ENCODE measurements around the gene CRYL1.

CRYL1 gene

DNA sequence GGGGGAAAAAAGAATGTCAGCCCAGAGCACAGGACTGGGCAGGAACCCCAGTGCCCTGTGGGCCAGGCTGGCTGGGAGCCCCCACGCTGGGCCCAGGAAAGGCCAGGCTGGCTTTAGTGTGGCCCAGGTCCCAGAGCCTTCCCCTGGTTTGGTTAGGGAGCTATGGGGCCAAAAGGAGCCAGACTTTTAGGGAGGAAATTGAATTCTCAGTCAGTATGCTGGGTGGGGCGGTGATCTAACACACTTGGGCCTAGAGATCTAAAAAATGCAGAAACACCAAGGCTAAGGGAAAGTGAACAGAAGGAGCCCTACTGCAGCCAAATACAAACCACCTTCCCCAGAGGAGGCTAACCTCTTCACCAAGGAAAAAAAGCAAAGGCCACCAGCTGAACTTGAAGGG is 137.5 kb downstream of the CRYL1 start:
- no peaks in the 10 kb centered on the region for H3K4me1 ChIP-seq (ENCODE audit: control insufficient read depth, insufficient read depth, low read length)
- no peak overlapping the region for H3K9ac ChIP-seq (ENCODE audit: low read length)
- H3K27me3 ChIP-seq (ENCODE audit: control insufficient read depth, insufficient read depth, low read length): no peaks in the 10 kb centered on the region
- H3K36me3 ChIP-seq (ENCODE audit: control insufficient read depth, insufficient read depth, low read length): no peaks in the 10 kb centered on the region
- H3K9me3 ChIP-seq (ENCODE audit: control insufficient read depth, low read length): no peaks in the 10 kb centered on the region
- no peak overlapping the region for H3K4me3 ChIP-seq (ENCODE audit: low read length)

DNA sequence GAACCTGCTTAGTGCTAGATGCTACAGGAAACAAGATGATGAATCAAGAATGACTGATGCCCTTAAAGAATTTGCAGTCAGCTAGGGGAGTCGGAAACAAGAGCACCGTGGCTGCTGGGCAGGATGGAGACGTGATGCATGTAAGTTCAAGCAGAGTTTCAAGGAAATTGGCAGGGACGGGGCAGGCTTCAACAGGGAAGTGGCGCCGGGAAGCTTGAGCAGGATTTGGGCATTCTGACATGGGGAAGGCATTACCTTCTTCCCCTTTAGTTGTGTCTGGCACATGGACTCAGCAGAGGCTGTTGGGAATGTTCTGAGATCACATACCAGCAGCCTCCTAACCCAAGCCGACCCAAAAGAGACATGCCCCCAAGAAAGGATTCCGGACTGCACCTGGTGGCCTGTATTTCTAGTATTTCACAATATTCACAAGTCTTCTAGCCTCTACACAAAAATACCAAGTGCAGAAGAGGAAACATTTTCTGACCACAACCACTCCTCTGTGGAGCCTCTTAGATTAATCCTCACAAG is 138.2 kb downstream of the CRYL1 start:
- no peak overlapping the region for H3K9ac ChIP-seq (ENCODE audit: low read length)
- no peaks in the 10 kb centered on the region for H3K27me3 ChIP-seq (ENCODE audit: control insufficient read depth, insufficient read depth, low read length)
- H3K4me3 ChIP-seq (ENCODE audit: low read length): no peak overlapping the region
- no peaks in the 10 kb centered on the region for H3K36me3 ChIP-seq (ENCODE audit: control insufficient read depth, insufficient read depth, low read length)
- H3K4me1 ChIP-seq (ENCODE audit: control insufficient read depth, insufficient read depth, low read length): no peaks in the 10 kb centered on the region
- H3K9me3 ChIP-seq (ENCODE audit: control insufficient read depth, low read length): no peaks in the 10 kb centered on the region

DNA sequence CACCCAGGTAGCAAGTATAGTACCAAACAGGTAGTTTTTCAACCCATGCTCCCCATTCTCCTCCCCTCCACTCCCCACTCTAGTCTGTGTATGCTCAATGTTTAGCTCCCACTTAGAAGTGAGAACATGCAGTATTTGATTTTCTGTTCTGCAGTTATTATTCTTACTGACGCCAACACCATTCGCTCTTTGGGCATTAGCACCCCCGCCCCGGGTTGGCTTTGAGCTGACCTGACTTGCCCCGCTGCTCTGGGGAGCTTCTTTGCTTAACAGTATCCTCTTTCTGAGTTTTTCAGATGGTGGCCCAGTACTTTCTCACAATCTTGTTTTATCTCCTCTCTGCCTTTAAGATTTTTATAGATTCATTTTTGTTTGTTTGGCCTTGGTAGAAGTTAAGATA is 138.7 kb downstream of the CRYL1 start:
- no peaks in the 10 kb centered on the region for H3K9me3 ChIP-seq (ENCODE audit: control insufficient read depth, low read length)
- H3K4me1 ChIP-seq (ENCODE audit: control insufficient read depth, insufficient read depth, low read length): no peaks in the 10 kb centered on the region
- H3K9ac ChIP-seq (ENCODE audit: low read length): no peak overlapping the region
- H3K36me3 ChIP-seq (ENCODE audit: control insufficient read depth, insufficient read depth, low read length): no peaks in the 10 kb centered on the region
- no peak overlapping the region for H3K4me3 ChIP-seq (ENCODE audit: low read length)
- H3K27me3 ChIP-seq (ENCODE audit: control insufficient read depth, insufficient read depth, low read length): no peaks in the 10 kb centered on the region

DNA sequence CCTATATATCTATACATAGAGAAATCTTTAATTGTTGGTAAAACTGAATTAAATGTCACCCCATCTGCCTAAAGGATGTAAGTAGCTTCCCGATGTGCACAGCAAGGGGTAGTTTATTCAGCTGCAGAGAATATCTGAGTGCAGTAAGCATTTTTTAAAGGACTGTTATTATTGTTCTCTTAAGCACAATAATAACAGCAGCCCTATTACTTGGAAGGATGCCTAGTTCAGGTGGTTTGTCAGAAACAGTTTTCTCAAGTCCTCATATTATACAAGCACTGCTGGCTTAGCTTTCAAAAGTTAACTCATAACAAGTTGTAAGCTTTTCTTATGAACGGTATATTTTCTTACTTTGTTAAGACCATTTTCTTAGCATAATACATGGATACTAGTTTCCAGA is 142.6 kb downstream of the CRYL1 start:
- no peak overlapping the region for H3K9ac ChIP-seq (ENCODE audit: low read length)
- no peaks in the 10 kb centered on the region for H3K9me3 ChIP-seq (ENCODE audit: control insufficient read depth, low read length)
- H3K4me1 ChIP-seq (ENCODE audit: control insufficient read depth, insufficient read depth, low read length): no peaks in the 10 kb centered on the region
- no peaks in the 10 kb centered on the region for H3K36me3 ChIP-seq (ENCODE audit: control insufficient read depth, insufficient read depth, low read length)
- H3K27me3 ChIP-seq (ENCODE audit: control insufficient read depth, insufficient read depth, low read length): no peaks in the 10 kb centered on the region
- no peak overlapping the region for H3K4me3 ChIP-seq (ENCODE audit: low read length)

DNA sequence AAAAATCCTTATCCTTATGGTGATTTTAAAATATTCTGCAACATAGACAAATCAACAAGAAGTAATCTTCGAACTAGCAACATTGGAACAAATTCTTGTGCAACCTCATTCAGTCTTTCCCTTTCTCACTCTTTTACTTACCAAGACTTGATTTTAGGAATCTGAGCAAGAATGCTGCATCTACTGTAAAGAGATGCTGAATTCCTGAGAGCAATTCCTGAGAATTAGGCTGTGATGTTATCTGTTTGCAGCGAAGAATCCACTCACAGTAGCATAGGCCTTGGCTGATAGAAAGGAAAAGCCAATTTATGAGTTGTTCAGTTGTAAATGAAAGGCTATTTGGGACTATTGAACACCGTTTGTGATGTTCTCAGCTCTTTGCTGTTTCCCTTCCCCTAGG is 144.3 kb downstream of the CRYL1 start:
- H3K36me3 ChIP-seq (ENCODE audit: control insufficient read depth, insufficient read depth, low read length): no peaks in the 10 kb centered on the region
- no peaks in the 10 kb centered on the region for H3K4me1 ChIP-seq (ENCODE audit: control insufficient read depth, insufficient read depth, low read length)
- no peak overlapping the region for H3K9ac ChIP-seq (ENCODE audit: low read length)
- H3K4me3 ChIP-seq (ENCODE audit: low read length): no peak overlapping the region
- H3K27me3 ChIP-seq (ENCODE audit: control insufficient read depth, insufficient read depth, low read length): no peaks in the 10 kb centered on the region
- no peaks in the 10 kb centered on the region for H3K9me3 ChIP-seq (ENCODE audit: control insufficient read depth, low read length)

DNA sequence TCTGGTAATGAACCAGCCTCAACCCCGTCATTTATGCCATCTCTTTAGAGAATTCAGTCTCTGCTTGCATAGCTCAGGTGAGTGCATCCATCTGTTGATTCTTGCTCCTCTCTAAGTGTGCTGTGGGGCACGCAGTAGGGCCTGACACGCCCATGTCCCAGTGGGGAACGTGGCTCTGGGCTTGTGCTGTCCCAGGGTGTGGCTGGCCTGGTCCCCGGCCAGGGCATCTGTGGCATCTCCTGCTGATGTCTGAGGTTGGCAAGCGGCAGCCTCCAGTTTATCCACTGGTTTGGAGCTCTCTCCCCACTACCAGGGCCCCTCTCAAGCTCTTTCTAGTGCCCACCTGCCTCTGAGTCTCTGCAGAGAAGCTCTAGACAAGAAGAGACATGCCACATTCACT is 146.9 kb downstream of the CRYL1 start:
- Histone ChIP-seq H3K9ac (ENCODE audit: low read length) (no peak overlapping the region), H3K4me3 (ENCODE audit: low read length) (no peak overlapping the region), H3K4me1 (ENCODE audit: control insufficient read depth, insufficient read depth, low read length) (no peaks in the 10 kb centered on the region), H3K9me3 (ENCODE audit: control insufficient read depth, low read length) (no peaks in the 10 kb centered on the region), H3K36me3 (ENCODE audit: control insufficient read depth, insufficient read depth, low read length) (no peaks in the 10 kb centered on the region), H3K27me3 (ENCODE audit: control insufficient read depth, insufficient read depth, low read length) (no peaks in the 10 kb centered on the region)

DNA sequence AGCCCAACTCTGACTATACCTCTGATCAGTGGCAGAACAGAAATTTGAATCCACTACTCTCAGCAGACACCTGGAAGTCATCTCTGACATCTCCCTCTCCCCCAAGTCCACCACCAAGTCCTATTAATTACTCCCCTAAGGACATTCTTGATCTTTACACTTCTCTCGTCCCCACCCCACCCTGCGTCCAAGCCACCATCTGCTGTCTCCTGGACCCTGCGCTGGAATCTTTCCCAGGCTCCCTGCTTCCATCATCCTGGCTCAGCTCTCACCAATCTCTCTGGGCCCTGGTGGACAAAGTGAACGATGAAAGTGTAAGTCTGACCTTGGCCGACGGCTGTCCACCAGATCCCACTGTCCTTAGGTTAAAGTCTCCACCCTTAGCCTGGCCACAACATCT is 147.9 kb downstream of the CRYL1 start:
- no peaks in the 10 kb centered on the region for H3K9me3 ChIP-seq (ENCODE audit: control insufficient read depth, low read length)
- H3K36me3 ChIP-seq (ENCODE audit: control insufficient read depth, insufficient read depth, low read length): no peaks in the 10 kb centered on the region

DNA sequence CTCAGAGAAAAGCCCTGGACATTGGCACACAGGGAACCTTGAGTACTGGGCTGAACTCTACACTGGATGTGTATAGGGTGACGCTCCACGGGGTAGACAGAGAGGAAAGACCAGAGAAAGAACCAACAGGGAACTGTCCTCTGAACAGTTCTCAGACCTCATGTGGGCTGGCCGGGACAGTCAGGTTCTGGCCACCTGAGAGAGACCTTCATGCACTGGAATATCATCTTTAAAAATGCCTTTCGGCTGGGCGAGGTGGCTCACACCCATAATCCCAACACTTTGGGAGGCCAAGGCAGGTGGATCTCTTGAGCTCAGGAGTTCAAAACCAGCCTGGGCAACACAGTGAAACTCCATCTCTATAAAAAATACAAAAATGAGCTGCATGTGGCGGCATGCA is 149.8 kb downstream of the CRYL1 start:
- no peaks in the 10 kb centered on the region for H3K4me1 ChIP-seq (ENCODE audit: control insufficient read depth, insufficient read depth, low read length)
- no peaks in the 10 kb centered on the region for H3K36me3 ChIP-seq (ENCODE audit: control insufficient read depth, insufficient read depth, low read length)
- no peak overlapping the region for H3K4me3 ChIP-seq (ENCODE audit: low read length)
- no peak overlapping the region for H3K9ac ChIP-seq (ENCODE audit: low read length)
- no peaks in the 10 kb centered on the region for H3K27me3 ChIP-seq (ENCODE audit: control insufficient read depth, insufficient read depth, low read length)
- no peaks in the 10 kb centered on the region for H3K9me3 ChIP-seq (ENCODE audit: control insufficient read depth, low read length)

More for the DNA sequence above, 147.9 kb downstream of the CRYL1 start:
- Histone ChIP-seq H3K27me3 (ENCODE audit: control insufficient read depth, insufficient read depth, low read length) (no peaks in the 10 kb centered on the region), H3K4me3 (ENCODE audit: low read length) (no peak overlapping the region), H3K4me1 (ENCODE audit: control insufficient read depth, insufficient read depth, low read length) (no peaks in the 10 kb centered on the region), H3K9ac (ENCODE audit: low read length) (no peak overlapping the region)

DNA sequence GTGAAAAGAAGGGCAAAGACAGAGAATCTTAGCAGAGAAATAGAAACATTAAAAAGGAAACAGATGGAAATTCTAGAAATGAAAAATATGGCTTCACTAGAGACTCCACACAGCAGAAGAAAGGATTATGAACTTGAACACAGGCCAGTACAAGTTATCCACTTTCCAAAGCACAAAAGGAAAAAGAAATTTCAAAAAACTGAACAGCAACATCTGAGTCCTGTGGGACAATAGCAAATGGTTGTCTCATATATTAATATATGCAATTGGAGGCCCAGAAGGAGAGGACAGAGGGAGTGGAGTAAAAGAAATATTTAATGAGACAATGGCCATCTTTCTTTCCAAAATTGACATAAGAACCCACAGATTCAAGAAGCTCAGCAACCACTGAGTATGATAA is 151.8 kb downstream of the CRYL1 start:
- Histone ChIP-seq H3K27me3 (ENCODE audit: control insufficient read depth, insufficient read depth, low read length) (no peaks in the 10 kb centered on the region), H3K9ac (ENCODE audit: low read length) (no peak overlapping the region), H3K9me3 (ENCODE audit: control insufficient read depth, low read length) (no peaks in the 10 kb centered on the region), H3K36me3 (ENCODE audit: control insufficient read depth, insufficient read depth, low read length) (no peaks in the 10 kb centered on the region), H3K4me1 (ENCODE audit: control insufficient read depth, insufficient read depth, low read length) (no peaks in the 10 kb centered on the region), H3K4me3 (ENCODE audit: low read length) (no peak overlapping the region)

DNA sequence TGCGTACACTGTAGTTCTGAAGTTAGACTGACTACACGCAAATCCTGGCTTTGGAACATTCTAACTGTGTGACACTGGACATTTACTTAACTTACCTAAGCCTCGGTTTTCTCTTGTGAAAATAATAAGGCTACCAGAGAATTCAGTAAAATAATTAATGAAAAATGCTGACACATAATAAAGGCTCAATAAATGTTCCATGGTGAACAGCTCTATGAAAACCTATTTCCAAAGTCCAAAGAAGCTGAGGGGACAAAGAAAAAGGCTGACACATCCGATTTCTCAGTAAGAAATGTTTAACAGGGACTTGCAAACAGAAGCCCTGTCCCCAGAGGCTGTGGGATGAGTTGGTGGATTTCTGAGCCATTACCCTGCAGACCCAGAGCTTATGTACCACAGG is 153.8 kb downstream of the CRYL1 start:
- Histone ChIP-seq H3K9me3 (ENCODE audit: control insufficient read depth, low read length) (no peaks in the 10 kb centered on the region), H3K9ac (ENCODE audit: low read length) (no peak overlapping the region), H3K27me3 (ENCODE audit: control insufficient read depth, insufficient read depth, low read length) (no peaks in the 10 kb centered on the region), H3K4me3 (ENCODE audit: low read length) (no peak overlapping the region), H3K36me3 (ENCODE audit: control insufficient read depth, insufficient read depth, low read length) (no peaks in the 10 kb centered on the region), H3K4me1 (ENCODE audit: control insufficient read depth, insufficient read depth, low read length) (no peaks in the 10 kb centered on the region)

DNA sequence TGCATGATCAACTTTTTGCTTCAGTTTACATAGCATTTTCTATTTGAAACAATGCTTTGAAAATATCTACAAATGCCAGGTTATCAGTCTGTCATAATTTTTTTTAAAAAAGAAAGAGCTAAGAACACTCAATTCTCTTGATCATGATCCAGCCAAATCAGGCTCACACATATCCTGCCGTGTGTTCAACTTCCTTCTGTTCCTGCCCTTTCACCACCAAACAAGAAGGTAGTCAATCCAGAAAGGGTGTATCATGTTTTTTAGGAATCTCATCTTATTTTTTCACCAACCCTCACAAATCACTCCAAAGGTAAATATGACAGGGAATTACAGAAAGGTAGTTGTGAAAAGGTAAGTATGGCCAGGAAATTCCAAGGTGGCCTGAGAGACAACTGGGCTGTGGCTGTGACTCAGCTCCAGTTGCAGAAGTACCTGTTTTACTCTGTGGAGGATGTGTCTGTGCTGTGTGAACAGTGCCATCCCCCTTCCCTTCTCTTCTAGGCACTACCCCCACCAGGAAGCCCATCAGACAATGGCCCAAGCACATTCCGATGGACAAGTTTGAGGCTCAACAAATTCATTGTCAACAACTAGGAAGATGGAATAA is 154.7 kb downstream of the CRYL1 start:
- H3K4me3 ChIP-seq (ENCODE audit: low read length): no peak overlapping the region
- H3K9me3 ChIP-seq (ENCODE audit: control insufficient read depth, low read length): no peaks in the 10 kb centered on the region

DNA sequence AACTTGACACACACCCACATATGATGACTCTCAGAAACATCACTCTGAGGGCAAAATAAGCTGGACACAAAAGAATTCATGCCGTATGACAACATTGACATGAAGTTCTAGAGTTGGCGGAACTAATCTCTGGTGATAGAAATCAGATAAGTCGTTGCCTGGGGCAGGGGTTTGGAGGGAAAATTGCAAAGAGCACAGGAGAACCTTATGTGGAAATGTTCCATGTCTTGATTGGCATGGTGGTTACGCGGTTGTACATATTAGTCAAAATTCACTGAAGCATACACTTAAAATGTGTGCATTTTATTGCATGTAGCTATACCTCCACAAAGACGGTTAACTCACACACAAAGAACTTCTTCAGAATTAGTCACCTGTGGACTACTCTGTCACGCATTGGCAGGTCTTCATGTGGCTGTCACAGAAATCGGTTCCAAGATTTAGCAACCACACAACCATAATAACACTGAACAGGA is 155.7 kb downstream of the CRYL1 start:
- no peaks in the 10 kb centered on the region for H3K36me3 ChIP-seq (ENCODE audit: control insufficient read depth, insufficient read depth, low read length)

More for the DNA sequence above, 154.7 kb downstream of the CRYL1 start:
- Histone ChIP-seq H3K36me3 (ENCODE audit: control insufficient read depth, insufficient read depth, low read length) (no peaks in the 10 kb centered on the region), H3K4me1 (ENCODE audit: control insufficient read depth, insufficient read depth, low read length) (no peaks in the 10 kb centered on the region), H3K9ac (ENCODE audit: low read length) (no peak overlapping the region), H3K27me3 (ENCODE audit: control insufficient read depth, insufficient read depth, low read length) (no peaks in the 10 kb centered on the region)

DNA sequence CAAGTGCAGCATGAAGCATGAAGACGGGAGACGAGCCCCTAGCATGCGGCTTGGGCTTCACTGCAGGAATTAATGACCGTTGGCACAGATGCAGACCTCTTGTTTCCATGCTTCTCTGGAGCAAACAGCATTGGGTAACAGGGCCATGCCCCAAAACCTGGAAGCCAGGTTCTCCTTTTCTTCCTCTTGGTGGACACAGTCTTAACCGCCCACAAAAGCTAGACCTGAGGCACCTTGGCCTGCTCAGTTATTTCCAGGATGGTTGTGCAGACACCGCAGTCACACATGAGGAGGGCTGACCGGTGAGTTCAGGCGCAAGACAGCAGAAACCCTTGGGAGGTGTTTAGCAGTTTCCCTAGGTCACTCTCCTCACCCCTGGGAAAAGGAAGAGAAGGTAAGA is 159.6 kb downstream of the CRYL1 start:
- no peaks in the 10 kb centered on the region for H3K36me3 ChIP-seq (ENCODE audit: control insufficient read depth, insufficient read depth, low read length)
- no peak overlapping the region for H3K4me3 ChIP-seq (ENCODE audit: low read length)

More for the DNA sequence above, 155.7 kb downstream of the CRYL1 start:
- H3K4me1 ChIP-seq (ENCODE audit: control insufficient read depth, insufficient read depth, low read length): no peaks in the 10 kb centered on the region
- no peak overlapping the region for H3K9ac ChIP-seq (ENCODE audit: low read length)
- H3K27me3 ChIP-seq (ENCODE audit: control insufficient read depth, insufficient read depth, low read length): no peaks in the 10 kb centered on the region
- no peak overlapping the region for H3K4me3 ChIP-seq (ENCODE audit: low read length)
- H3K9me3 ChIP-seq (ENCODE audit: control insufficient read depth, low read length): no peaks in the 10 kb centered on the region

More for the DNA sequence above, 159.6 kb downstream of the CRYL1 start:
- H3K27me3 ChIP-seq (ENCODE audit: control insufficient read depth, insufficient read depth, low read length): no peaks in the 10 kb centered on the region
- H3K9ac ChIP-seq (ENCODE audit: low read length): no peak overlapping the region
- no peaks in the 10 kb centered on the region for H3K9me3 ChIP-seq (ENCODE audit: control insufficient read depth, low read length)
- no peaks in the 10 kb centered on the region for H3K4me1 ChIP-seq (ENCODE audit: control insufficient read depth, insufficient read depth, low read length)
